ENCODE results near the gene GOPC. TPM values are rescaled to one million over a fixed set of nuclear protein-coding genes. Genes with fewer than 3 reads are reported as not detected.

Gene GOPC
- total RNA-seq, 2 donors from 2014 or later, result 6.7 to 15.0 TPM

GRCh38 chr6:117603821-117604220 is 1.5 kb upstream of the GOPC start:
- DNase-seq (ENCODE audit: low spot score in 2 of 2), result no peak
- H3K36me3 Mint-ChIP-seq, result peaks cover 19 to 22% of the 10 kb centered on the region in 2 donors
- ATAC-seq, result no peak
- H3K27ac Mint-ChIP-seq, result peak overlapping the region in 1 of 2 donors; percentile 35
- H3K9me3 Mint-ChIP-seq, result no peaks in the 10 kb centered on the region

GRCh38 chr6:117602899-117603588 is 733 bp upstream of the GOPC start:
- peaks cover 23 to 28% of the 10 kb centered on the region in 2 donors for H3K36me3 Mint-ChIP-seq
- peak overlapping the region; percentile 94 to 99 for H3K27ac Mint-ChIP-seq
- no peaks in the 10 kb centered on the region for H3K9me3 Mint-ChIP-seq
- no peak for ATAC-seq
- DNase-seq (ENCODE audit: low spot score in 2 of 2), result no peak

DNA sequence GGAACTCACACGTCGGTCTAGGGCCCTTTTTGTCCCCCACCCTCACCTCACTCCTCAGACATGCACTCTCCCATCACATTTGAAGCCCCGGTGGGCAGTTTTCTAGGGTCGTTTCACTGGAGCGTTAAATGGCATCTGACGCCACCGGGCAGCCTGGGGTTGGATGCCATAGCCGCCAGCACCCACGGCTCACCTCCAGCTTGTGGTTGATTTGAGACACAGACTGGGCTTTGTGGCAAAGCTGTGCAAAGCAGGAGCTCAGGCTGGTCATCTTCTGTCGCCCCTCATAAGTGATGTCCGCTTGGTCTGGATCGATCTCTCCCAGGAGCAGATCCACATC is 530 bp downstream of the GOPC start:
- Mint-ChIP-seq H3K9me3 (peaks cover 0 to 5% of the 10 kb centered on the region in 2 donors), H3K36me3 (peaks cover 31 to 40% of the 10 kb centered on the region in 2 donors), H3K27ac (peak overlapping the region; percentile 94 to 99)
- ATAC-seq (peak in 1 of 2 donors; percentile 17), DNase-seq (ENCODE audit: low spot score in 2 of 2) (no peak)

DNA sequence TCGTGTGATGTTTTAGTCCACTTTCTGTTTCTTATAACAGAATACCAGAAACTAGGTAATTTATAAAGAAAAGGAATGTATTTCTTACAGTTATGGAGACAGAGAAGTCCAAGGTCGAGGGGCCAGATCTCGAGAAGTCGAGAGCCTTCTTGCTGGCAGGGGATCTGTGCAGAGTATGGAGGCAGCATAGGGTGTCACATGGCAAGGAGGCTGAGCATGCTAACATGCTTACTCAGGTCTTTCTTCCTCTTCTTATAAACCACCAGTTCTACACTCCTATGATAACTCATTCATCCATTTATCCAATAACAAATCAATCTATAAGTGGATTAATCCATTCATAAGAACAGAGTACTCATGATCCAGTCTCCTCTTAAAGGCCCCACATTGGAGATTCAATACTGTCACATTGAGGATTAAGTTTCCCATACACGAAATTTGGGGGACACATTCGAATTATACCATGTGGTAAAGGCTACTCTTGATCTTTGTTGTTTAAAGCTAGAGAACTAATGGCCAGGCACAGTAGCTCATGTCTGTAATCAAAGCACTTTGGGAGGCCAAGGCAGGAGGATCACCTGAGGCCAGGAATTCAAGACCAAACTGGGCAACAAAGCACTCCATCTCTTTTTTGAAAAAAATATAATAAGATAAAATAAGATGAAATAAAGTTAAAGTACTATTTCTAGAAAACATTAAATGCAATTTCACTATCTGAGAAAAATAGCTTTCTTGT is 2.1 kb downstream of the GOPC start:
- ATAC-seq (no peak), DNase-seq (ENCODE audit: low spot score in 2 of 2) (no peak)
- Mint-ChIP-seq H3K9me3 (peaks cover 6 to 10% of the 10 kb centered on the region in 2 donors), H3K27ac (no peak overlapping the region), H3K36me3 (peaks cover 40 to 53% of the 10 kb centered on the region in 2 donors)

DNA sequence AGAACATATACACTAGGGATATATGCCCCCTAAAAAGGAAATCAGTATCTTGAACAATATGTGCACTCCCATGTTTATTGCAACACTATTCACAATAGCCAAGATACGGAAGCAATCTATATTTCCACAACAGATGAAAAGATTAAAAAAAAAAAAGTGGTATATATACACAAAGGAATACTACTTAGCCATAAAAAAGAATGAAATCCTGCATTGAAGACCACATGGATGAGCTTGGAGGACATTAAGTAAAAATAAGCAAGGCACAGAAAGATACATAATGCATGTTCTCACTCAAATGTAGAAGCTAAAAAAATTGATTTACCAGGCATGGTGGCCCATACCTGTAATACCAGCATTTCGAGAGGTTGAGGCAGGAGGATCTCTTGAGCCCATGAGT is 4.6 kb downstream of the GOPC start:
- H3K36me3 Mint-ChIP-seq, result peaks cover 40 to 53% of the 10 kb centered on the region in 2 donors
- peaks cover 6 to 10% of the 10 kb centered on the region in 2 donors for H3K9me3 Mint-ChIP-seq
- ATAC-seq, result no peak
- DNase-seq (ENCODE audit: low spot score in 2 of 2), result no peak
- H3K27ac Mint-ChIP-seq, result no peak overlapping the region

DNA sequence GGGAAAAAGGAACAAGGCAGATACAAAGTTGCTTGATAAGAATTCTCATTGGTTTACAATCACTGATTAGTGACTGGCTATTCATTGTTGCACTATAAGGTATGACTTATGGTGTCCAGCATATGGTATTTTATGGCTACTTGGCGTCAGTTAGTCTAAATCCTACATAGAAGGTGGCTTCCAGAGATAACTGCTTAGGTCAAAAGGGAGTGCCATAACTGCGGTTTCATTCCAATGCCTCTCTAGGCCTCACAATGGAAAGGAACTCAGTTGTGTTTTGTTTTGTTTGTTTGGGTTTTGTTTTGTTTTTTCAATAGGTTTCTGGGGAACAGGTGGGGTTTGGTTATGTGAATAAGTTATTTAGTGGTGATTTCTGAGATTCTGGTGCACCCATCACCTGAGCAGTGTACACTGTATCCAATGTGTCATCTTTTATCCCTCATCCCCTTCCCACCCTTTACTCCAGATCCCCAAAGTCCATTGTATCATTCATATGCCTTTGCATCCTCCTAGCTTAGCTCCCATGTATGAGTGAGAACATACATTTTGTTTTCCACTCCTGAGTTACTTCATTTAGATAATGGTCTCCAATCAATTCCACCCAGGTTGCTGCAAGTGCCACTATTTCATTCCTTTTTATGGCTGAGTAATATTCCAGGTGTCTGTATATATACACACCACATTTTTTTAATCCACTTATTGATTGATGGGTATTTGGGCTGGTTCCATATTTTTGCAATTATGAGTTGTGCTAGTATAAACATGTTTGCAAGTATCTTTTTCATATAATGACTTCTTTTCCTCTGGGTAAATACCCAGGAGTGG is 7.0 kb downstream of the GOPC start:
- H3K36me3 Mint-ChIP-seq, result peaks cover 26 to 47% of the 10 kb centered on the region in 2 donors
- no peak for ATAC-seq
- H3K27ac Mint-ChIP-seq, result no peak overlapping the region
- peaks cover 6 to 10% of the 10 kb centered on the region in 2 donors for H3K9me3 Mint-ChIP-seq
- no peak for DNase-seq (ENCODE audit: low spot score in 2 of 2)

GRCh38 chr6:117592983-117593759 is 9.1 kb downstream of the GOPC start:
- Mint-ChIP-seq H3K36me3 (peaks cover 21 to 43% of the 10 kb centered on the region in 2 donors), H3K9me3 (peaks cover 6 to 10% of the 10 kb centered on the region in 2 donors), H3K27ac (no peak overlapping the region)
- ATAC-seq (no peak), DNase-seq (ENCODE audit: low spot score in 2 of 2) (no peak)

DNA sequence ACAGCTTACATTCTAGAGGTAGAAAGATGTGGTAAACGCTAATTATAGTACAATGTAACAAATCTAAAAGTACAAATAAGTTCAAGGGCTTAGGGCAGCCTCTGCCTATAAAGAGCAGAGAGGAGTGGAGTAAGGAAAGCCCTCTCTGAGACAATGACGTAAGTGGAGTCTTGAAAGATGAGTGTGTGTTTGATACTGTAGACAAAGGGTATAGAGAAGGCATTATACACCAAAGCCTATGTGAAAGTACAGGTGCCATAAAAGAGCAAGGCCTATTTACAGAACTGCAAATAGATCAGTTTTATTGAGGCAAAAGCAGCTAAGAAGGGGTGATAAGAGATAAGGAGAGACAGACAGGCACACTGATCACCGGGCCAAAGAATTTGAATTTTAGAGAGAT is 10.9 kb downstream of the GOPC start:
- Mint-ChIP-seq H3K27ac (no peak overlapping the region), H3K36me3 (peaks cover 9 to 30% of the 10 kb centered on the region in 2 donors), H3K9me3 (peaks cover 4 to 6% of the 10 kb centered on the region in 2 donors)
- no peak for ATAC-seq
- DNase-seq (ENCODE audit: low spot score in 2 of 2), result no peak

DNA sequence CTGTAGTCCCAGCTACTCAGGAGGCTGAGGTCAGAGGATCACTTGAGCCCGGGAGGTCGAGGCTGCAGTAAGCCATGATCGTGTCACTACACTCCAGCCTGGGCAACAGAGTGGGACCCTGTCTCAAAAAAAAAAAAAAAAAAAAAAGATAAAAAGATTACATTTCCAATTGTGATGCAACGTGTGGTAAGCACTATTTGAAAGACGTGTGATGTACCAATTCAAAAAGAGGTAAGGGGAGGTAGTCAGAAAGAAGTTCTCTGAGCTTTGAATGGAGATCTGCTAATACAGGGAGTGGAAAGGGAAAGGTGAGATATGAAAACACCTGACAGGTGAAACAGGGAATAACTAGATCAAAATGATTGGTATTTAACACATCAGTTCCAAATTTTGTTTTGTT is 11.9 kb downstream of the GOPC start:
- H3K9me3 Mint-ChIP-seq, result no peaks in the 10 kb centered on the region
- H3K36me3 Mint-ChIP-seq, result peaks cover 5 to 24% of the 10 kb centered on the region in 2 donors
- DNase-seq (ENCODE audit: low spot score in 2 of 2) (no peak), ATAC-seq (no peak)
- no peak overlapping the region for H3K27ac Mint-ChIP-seq

- Mint-ChIP-seq H3K9me3 (no peaks in the 10 kb centered on the region), H3K36me3 (peaks cover 14 to 35% of the 10 kb centered on the region in 2 donors), H3K27ac (no peak overlapping the region)
- DNase-seq (ENCODE audit: low spot score in 2 of 2) (no peak), ATAC-seq (no peak)
Measured at GRCh38 chr6:117585647-117586046, 16.7 kb downstream of the GOPC start.

- DNase-seq (ENCODE audit: low spot score in 2 of 2), result no peak
- ATAC-seq, result no peak
- H3K27ac Mint-ChIP-seq, result no peak overlapping the region
- H3K9me3 Mint-ChIP-seq, result no peaks in the 10 kb centered on the region
- peaks cover 0 to 17% of the 10 kb centered on the region in 2 donors for H3K36me3 Mint-ChIP-seq
Measured at GRCh38 chr6:117574198-117574597, 28.1 kb downstream of the GOPC start.

DNA sequence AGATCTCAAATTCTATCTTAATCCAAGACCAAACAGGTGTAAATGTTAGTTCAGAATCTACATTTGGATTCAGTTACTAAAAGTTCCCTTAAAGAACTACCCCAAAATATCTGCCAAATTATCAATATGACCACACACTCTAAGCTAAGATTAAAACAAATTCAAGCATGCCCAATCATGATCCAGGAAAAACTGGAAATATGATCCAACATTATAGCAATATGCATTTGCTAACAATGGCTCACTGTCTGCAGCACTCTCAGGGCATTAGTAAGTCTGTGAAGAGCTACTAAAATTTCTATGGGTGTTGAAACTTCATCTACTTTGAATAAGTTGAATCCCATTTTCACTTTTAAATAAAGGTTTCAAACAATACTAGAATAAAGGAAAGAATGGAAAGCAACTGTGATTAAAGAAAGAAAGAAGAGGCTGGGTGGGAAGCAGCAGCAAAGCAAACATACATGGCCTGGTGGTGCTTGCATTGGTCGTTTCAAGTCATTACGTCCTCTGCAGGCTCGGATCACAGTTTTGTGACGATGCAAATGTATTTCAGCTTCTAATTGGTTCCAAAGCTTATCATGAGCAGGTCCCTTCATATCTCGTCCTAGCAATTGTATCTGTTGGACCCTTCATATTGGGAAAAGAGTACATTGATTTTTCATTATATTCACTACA is 29.2 kb downstream of the GOPC start:
- Mint-ChIP-seq H3K27ac (no peak overlapping the region), H3K9me3 (no peaks in the 10 kb centered on the region), H3K36me3 (peaks cover 0 to 22% of the 10 kb centered on the region in 2 donors)

GRCh38 chr6:117568831-117569410 is 33.4 kb downstream of the GOPC start:
- ATAC-seq, result peak; percentile 57 to 98
- Mint-ChIP-seq H3K9me3 (no peaks in the 10 kb centered on the region), H3K36me3 (peaks cover 0 to 23% of the 10 kb centered on the region in 2 donors), H3K27ac (no peak overlapping the region)
- DNase-seq (ENCODE audit: low spot score in 2 of 2), result no peak

More for the DNA sequence above, 29.2 kb downstream of the GOPC start:
- ATAC-seq (no peak), DNase-seq (ENCODE audit: low spot score in 2 of 2) (no peak)

DNA sequence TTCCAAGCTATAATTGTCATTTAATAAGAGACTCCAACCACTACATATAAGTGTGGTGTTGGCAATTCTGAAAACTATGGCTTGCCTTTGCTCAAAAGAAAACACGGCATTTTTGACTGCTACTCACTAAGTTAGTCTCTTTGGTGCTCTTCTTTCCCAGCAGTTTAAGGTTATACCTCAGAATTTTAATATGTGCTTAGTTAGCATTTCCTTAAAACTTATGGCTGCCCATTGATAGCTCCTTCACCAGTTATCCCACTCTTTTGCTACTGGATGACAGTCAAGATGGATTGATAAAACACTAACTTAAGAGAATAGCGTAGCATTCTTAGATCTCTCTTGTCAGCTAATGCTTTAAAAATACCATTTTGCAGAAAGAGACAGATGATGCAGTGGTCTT is 34.1 kb downstream of the GOPC start:
- peak overlapping the region in 1 of 2 donors; percentile 45 for H3K27ac Mint-ChIP-seq
- DNase-seq (ENCODE audit: low spot score in 2 of 2), result no peak
- ATAC-seq, result no peak
- H3K36me3 Mint-ChIP-seq, result peaks cover 0 to 20% of the 10 kb centered on the region in 2 donors
- no peaks in the 10 kb centered on the region for H3K9me3 Mint-ChIP-seq

GRCh38 chr6:117564681-117565080 is 37.6 kb downstream of the GOPC start:
- no peaks in the 10 kb centered on the region for H3K9me3 Mint-ChIP-seq
- no peak overlapping the region for H3K27ac Mint-ChIP-seq
- no peak for ATAC-seq
- no peak for DNase-seq (ENCODE audit: low spot score in 2 of 2)
- peaks cover 0 to 6% of the 10 kb centered on the region in 2 donors for H3K36me3 Mint-ChIP-seq

Measured in activated naive CD4-positive, alpha-beta T cell treated with anti-CD3 and anti-CD28 coated beads, Interleukin-2, amount 50 U/mL, for 72 hours (primary cell).